Prostate gland (tissue), 2 donors: ENCODE measurements around the gene ZNF318. TPM values are rescaled to one million over a fixed set of nuclear protein-coding genes. Genes with fewer than 3 reads are reported as not detected.

Experiments used
- DNase-seq: peaks from one replicate; pipeline ENCODE4 v3.0.0-alpha.2; 2019; ENCODE audit warnings: low spot score
- H3K27ac ChIP-seq, 2 donors: fragments of 200-600 bp; sonication (generic); 2 replicates each; pipeline ENCODE4 v1.5.1; 2017 to 2019
- H3K27me3 ChIP-seq: fragments of 200-600 bp; sonication (generic); replicated peaks from 2 replicates; pipeline ENCODE4 v1.5.1; 2019; ENCODE audit not compliant: insufficient read depth
- H3K36me3 ChIP-seq, 2 donors: fragments of 200-600 bp; sonication (generic); 1 replicate in 1 of 2; 2 replicates in 1 of 2; pipeline versions ENCODE4 v1.5.1 to v1.8.1; 2017 to 2019
- H3K4me1 ChIP-seq: fragments of 200-600 bp; sonication (generic); replicated peaks from 2 replicates; pipeline ENCODE4 v1.5.1; 2019
- H3K4me3 ChIP-seq, 2 donors: fragments of 200-600 bp; sonication (generic); 2 replicates each; pipeline ENCODE4 v1.5.1; 2017 to 2019
- H3K9me3 ChIP-seq: fragments of 200-600 bp; sonication (generic); 2 replicates; pipeline ENCODE4 v1.5.1; 2017
- CTCF ChIP-seq, 4 experiments: fragments of 200-600 bp in 2 of 4; fragments of 450-650 bp in 2 of 4; sonication (generic) in 2 of 4; IDR thresholded peaks; 1 replicate in 3 of 4; 2 replicates in 1 of 4; pipeline ENCODE4 v1.5.1; 2016 to 2019; ENCODE audit warnings: antibody characterized with exemption in 4 of 4, mild to moderate bottlenecking in 2 of 4, moderate library complexity in 2 of 4
- POLR2A ChIP-seq: fragments of 450-650 bp; IDR thresholded peaks from one replicate; pipeline ENCODE4 v1.6.1; 2016; ENCODE audit warnings: antibody characterized with exemption, mild to moderate bottlenecking
- POLR2AphosphoS5 ChIP-seq: sonication (generic); formaldehyde crosslinking; IDR thresholded peaks from one replicate; pipeline ENCODE4 v1.6.1; 2017; ENCODE audit warnings: antibody characterized with exemption
- WGBS: methylation state at CpG from one replicate; pipeline ENCODE4 v1.1.5; 2018; 5-methylcytosine and 5-hydroxymethylcytosine counted together
- intact Hi-C: fragments of 100-400 bp; cut with DNase I; formaldehyde crosslinking; loops from one replicate; pipeline ENCODE4 v1.14.2; 2022
- total RNA-seq, 2 donors: library from RNA; depleted of rRNA; stranded (reverse); fragments of >200 nt; gene quantifications; one replicate each; pipeline ENCODE4 v1.1.0, GENCODE V29; 2016

ZNF318 gene
- total RNA-seq, 2 donors from 2014 or later = 15.1 to 41.6 TPM

- Histone ChIP-seq H3K4me1 (no peaks in the 10 kb centered on the region), H3K27ac (no peak overlapping the region), H3K36me3 (no peaks in the 10 kb centered on the region), H3K4me3 (no peak overlapping the region), H3K27me3 (no peaks in the 10 kb centered on the region), H3K9me3 (no peaks in the 10 kb centered on the region)
- TF ChIP-seq POLR2AphosphoS5 = no peak
- TF ChIP-seq CTCF (IDR thresholded peaks at IDR 0.05) = no peak
- TF ChIP-seq POLR2A = no peak
- DNase-seq = no peak
- WGBS = 84% methylated on average over 1 of the region's 1 CpG
- intact Hi-C loops = no loop called here
Observed at GRCh38 chr6:43402820-43403219, 33.4 kb upstream of the ZNF318 start.

- no peaks in the 10 kb centered on the region for H3K36me3 ChIP-seq
- H3K4me3 ChIP-seq = no peak overlapping the region
- no peak for DNase-seq
- H3K9me3 ChIP-seq = no peaks in the 10 kb centered on the region
- intact Hi-C loops = no loop called here
- TF ChIP-seq CTCF (IDR thresholded peaks at IDR 0.05) (no peak), POLR2AphosphoS5 (no peak), POLR2A (no peak)
- H3K27me3 ChIP-seq = no peaks in the 10 kb centered on the region
- H3K27ac ChIP-seq = no peak overlapping the region
- WGBS = 81% methylated on average over 3 of the region's 3 CpGs
- H3K4me1 ChIP-seq = no peaks in the 10 kb centered on the region
Observed at GRCh38 chr6:43401730-43402129, 32.3 kb upstream of the ZNF318 start.

GRCh38 chr6:43399932-43400487 lies 30.6 kb upstream of the ZNF318 start:
- TF ChIP-seq POLR2A = no peak
- Histone ChIP-seq H3K36me3 (no peaks in the 10 kb centered on the region), H3K4me3 (no peak overlapping the region), H3K9me3 (no peaks in the 10 kb centered on the region), H3K27ac (no peak overlapping the region), H3K4me1 (no peaks in the 10 kb centered on the region), H3K27me3 (no peaks in the 10 kb centered on the region)
- WGBS = 69% methylated on average over 3 of the region's 3 CpGs
- intact Hi-C loops = no loop called here
- no peak for DNase-seq

GRCh38 chr6:43396408-43397149 lies 27.1 kb upstream of the ZNF318 start:
- Histone ChIP-seq H3K36me3 (no peaks in the 10 kb centered on the region), H3K27me3 (no peaks in the 10 kb centered on the region), H3K4me3 (no peak overlapping the region), H3K27ac (peak overlapping the region; percentile 20 to 49), H3K9me3 (no peaks in the 10 kb centered on the region), H3K4me1 (no peaks in the 10 kb centered on the region)
- DNase-seq = peak; percentile 61
- TF ChIP-seq POLR2AphosphoS5 (peak; percentile 73), POLR2A (no peak)
- 47% methylated on average over 6 of the region's 6 CpGs for whole genome bisulfite sequencing
- intact Hi-C loops = no loop called here

- H3K36me3 ChIP-seq = no peaks in the 10 kb centered on the region
- 63% methylated on average over 4 of the region's 4 CpGs for WGBS
- intact Hi-C loops = no loop called here
- DNase-seq = no peak
- no peak overlapping the region for H3K4me3 ChIP-seq
- no peaks in the 10 kb centered on the region for H3K4me1 ChIP-seq
- H3K9me3 ChIP-seq = no peaks in the 10 kb centered on the region
- H3K27ac ChIP-seq = peak overlapping the region; percentile 20 to 49
- TF ChIP-seq POLR2AphosphoS5 (no peak), POLR2A (no peak), CTCF (IDR thresholded peaks at IDR 0.05) (no peak)
- no peaks in the 10 kb centered on the region for H3K27me3 ChIP-seq
Observed at GRCh38 chr6:43395776-43396175, 26.3 kb upstream of the ZNF318 start.

- intact Hi-C loops = no loop called here
- WGBS = 95% methylated on average over 4 of the region's 4 CpGs
- Histone ChIP-seq H3K4me3 (no peak overlapping the region), H3K9me3 (no peaks in the 10 kb centered on the region), H3K36me3 (no peaks in the 10 kb centered on the region), H3K4me1 (no peaks in the 10 kb centered on the region), H3K27me3 (no peaks in the 10 kb centered on the region), H3K27ac (no peak overlapping the region)
- DNase-seq = no peak
- TF ChIP-seq CTCF (IDR thresholded peaks at IDR 0.05) (no peak), POLR2AphosphoS5 (no peak), POLR2A (no peak)
Observed at GRCh38 chr6:43394982-43395381, 25.5 kb upstream of the ZNF318 start.
